AG09309 (cell line): ENCODE measurements around the gene SLIT3.
A peak's percentile ranks its signal among the peaks of the same experiment; 100 is the strongest.

Experiments
- DNase-seq: peaks from one replicate; pipeline ENCODE4 v3.0.0-alpha.2; 2010; ENCODE audit warnings: low read depth
- H3K4me3 ChIP-seq: 2 replicates; pipeline ENCODE4 v1.5.1; 2011; ENCODE audit warnings: mild to moderate bottlenecking, low read depth, low read length, moderate library complexity; ENCODE audit not compliant: control insufficient read depth
- TF ChIP-seq, protein P1 (sequence below): IDR thresholded peaks from 2 replicates; pipeline ENCODE4 v1.5.1; 2011; ENCODE audit warnings: mild to moderate bottlenecking, low read depth, low read length, inconsistent platforms; ENCODE audit not compliant: insufficient read depth, control insufficient read depth; ENCODE audit errors: missing control alignments

SLIT3 gene

DNA sequence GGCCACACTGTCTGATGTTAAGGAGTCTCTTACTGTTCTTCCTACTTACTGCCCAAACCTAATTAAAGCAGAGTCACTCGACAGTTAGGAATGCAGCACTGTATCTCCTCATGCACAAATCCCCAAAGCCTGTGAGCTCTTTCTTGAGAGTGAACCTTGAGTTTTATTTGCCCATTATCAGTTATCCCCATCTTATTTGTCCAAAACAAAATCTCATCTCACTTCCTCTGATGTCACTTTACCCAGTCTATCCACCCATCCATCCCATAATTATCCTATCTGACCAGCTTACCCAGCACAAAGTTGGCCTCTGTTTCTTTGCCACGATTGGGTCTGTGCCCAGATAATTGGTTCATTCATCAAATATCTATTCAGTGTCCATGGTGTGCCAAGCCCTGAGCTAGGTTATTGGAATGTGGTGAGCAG is 250.8 kb downstream of the SLIT3 start:
- H3K4me3 ChIP-seq = no peak overlapping the region
- peak; percentile 49 for DNase-seq
- TF ChIP-seq, protein P1, sequence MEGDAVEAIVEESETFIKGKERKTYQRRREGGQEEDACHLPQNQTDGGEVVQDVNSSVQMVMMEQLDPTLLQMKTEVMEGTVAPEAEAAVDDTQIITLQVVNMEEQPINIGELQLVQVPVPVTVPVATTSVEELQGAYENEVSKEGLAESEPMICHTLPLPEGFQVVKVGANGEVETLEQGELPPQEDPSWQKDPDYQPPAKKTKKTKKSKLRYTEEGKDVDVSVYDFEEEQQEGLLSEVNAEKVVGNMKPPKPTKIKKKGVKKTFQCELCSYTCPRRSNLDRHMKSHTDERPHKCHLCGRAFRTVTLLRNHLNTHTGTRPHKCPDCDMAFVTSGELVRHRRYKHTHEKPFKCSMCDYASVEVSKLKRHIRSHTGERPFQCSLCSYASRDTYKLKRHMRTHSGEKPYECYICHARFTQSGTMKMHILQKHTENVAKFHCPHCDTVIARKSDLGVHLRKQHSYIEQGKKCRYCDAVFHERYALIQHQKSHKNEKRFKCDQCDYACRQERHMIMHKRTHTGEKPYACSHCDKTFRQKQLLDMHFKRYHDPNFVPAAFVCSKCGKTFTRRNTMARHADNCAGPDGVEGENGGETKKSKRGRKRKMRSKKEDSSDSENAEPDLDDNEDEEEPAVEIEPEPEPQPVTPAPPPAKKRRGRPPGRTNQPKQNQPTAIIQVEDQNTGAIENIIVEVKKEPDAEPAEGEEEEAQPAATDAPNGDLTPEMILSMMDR = no peak

DNA sequence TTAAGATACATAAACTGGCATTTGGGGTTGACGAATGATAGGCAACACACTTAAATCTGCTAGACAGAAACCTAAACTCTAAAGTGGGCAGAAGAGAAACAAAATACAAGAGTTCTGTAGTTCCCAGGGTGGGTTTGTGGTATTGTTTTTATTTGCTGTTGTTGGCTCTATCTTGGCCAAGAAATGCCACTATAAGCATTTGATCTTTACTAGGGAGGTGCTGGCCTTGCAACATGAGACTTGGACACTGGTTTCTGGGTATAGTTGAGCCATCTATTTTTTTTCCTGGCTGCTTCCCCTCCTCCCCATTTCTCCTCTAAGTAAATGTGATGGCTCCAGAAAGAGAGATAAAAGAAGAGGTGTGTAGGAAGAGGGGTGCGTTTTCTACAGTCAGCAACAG is 251.2 kb downstream of the SLIT3 start:
- TF ChIP-seq, protein P1 = no peak
- no peak overlapping the region for H3K4me3 ChIP-seq
- DNase-seq = no peak

- no peak overlapping the region for H3K4me3 ChIP-seq
- TF ChIP-seq, protein P1 = no peak
- no peak for DNase-seq
Observed at GRCh38 chr5:169048181-169049125, 252.5 kb downstream of the SLIT3 start.

DNA sequence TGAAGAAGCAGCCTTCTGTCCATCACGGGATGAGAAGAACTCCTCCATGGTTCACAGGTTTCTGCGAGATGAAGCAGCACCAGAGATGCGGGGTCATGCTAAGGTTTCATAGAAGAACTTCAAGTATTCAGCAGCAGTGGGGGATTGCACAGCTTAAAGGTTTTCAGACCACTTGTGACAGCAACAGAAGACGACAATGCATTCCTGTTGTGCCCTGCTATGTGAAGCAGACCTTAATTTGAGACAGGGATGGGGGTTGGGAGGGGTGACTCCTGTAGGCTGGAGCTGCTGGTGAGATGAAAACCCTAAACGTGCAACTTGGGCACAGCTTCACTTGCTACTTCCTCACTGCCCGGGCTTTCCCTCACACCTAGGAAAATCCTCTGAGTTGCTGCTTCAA is 256.0 kb downstream of the SLIT3 start:
- TF ChIP-seq, protein P1 = no peak
- DNase-seq = no peak
- no peak overlapping the region for H3K4me3 ChIP-seq

DNA sequence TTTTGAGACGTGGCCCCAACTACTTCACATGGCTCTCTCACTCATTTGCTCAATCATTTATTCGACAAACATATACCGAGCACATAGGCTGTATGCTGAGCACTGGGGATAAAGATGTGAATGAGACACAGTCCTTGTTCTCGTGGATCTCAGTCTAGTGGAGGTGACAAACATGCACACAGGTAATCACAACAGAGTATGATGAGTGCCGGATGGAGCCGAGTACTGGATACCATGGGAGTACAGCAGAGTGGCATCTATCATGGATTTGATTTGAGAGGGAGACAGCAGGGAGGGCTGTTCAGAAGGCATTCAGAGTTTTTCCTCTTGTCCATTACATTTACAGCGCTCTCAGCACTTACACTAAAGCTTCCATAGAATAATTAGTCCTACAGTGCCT is 259.8 kb downstream of the SLIT3 start:
- TF ChIP-seq, protein P1 = no peak
- no peak for DNase-seq
- no peak overlapping the region for H3K4me3 ChIP-seq

- no peak overlapping the region for H3K4me3 ChIP-seq
- DNase-seq = no peak
- TF ChIP-seq, protein P1 = no peak
Observed at GRCh38 chr5:169039592-169039991, 261.3 kb downstream of the SLIT3 start.

- DNase-seq = no peak
- TF ChIP-seq, protein P1 = no peak
- no peak overlapping the region for H3K4me3 ChIP-seq
Observed at GRCh38 chr5:169037466-169037865, 263.5 kb downstream of the SLIT3 start.
